Spleen (tissue), 11 donors: Measurements from ENCODE around the gene ZNF385D. TPM values are rescaled to one million over a fixed set of nuclear protein-coding genes. Genes with fewer than 3 reads are reported as not detected.

Source experiments
- DNase-seq: peaks from one replicate; pipeline ENCODE4 v3.0.0-alpha.2; 2020
- H3K27ac ChIP-seq, 8 donors: fragments of 200-600 bp; sonication (generic) in 7 of 8; 1 replicate in 4 of 8; 2 replicates in 4 of 8; pipeline versions ENCODE4 v1.5.0 to v1.8.0; 2016 to 2021; ENCODE audit warnings: inconsistent platforms in 4 of 8, mild to moderate bottlenecking in 4 of 8, moderate library complexity in 1 of 8
- H3K27me3 ChIP-seq, 7 donors: fragments of 200-600 bp; sonication (generic) in 6 of 7; replicated peaks in 1 of 7; 1 replicate in 4 of 7; 2 replicates in 3 of 7; pipeline versions ENCODE4 v1.5.0 to v1.8.0; 2016 to 2021; ENCODE audit warnings: inconsistent platforms in 3 of 7, mild to moderate bottlenecking in 1 of 7
- H3K36me3 ChIP-seq, 6 donors: fragments of 200-600 bp; sonication (generic) in 5 of 6; 1 replicate in 4 of 6; 2 replicates in 2 of 6; pipeline versions ENCODE4 v1.5.0 to v1.8.0; 2016 to 2021; ENCODE audit warnings: inconsistent platforms in 2 of 6
- H3K4me1 ChIP-seq, 6 donors: fragments of 200-600 bp; sonication (generic) in 5 of 6; 1 replicate in 3 of 6; 2 replicates in 3 of 6; pipeline versions ENCODE4 v1.5.0 to v1.8.0; 2016 to 2021; ENCODE audit warnings: inconsistent platforms in 3 of 6
- H3K4me3 ChIP-seq, 8 donors: fragments of 200-600 bp; sonication (generic) in 7 of 8; 1 replicate in 4 of 8; 2 replicates in 4 of 8; pipeline versions ENCODE4 v1.5.0 to v1.8.0; 2016 to 2021; ENCODE audit warnings: inconsistent platforms in 4 of 8, mild to moderate bottlenecking in 4 of 8, moderate library complexity in 2 of 8
- H3K9me3 ChIP-seq, 8 donors: fragments of 200-600 bp; sonication (generic) in 7 of 8; 1 replicate in 4 of 8; 2 replicates in 4 of 8; pipeline versions ENCODE4 v1.5.0 to v1.8.0; 2016 to 2021; ENCODE audit warnings: inconsistent platforms in 4 of 8
- CTCF ChIP-seq, 11 experiments: fragments of 200-600 bp in 7 of 11; fragments of 450-650 bp in 4 of 11; sonication (generic) in 4 of 11; IDR thresholded peaks in 8 of 11; conservative IDR thresholded peaks in 3 of 11; 1 replicate in 7 of 11; 2 replicates in 4 of 11; pipeline versions ENCODE4 v1.4.0 to v1.8.0; 2016 to 2021; ENCODE audit warnings: antibody characterized with exemption in 11 of 11, inconsistent platforms in 4 of 11, mild to moderate bottlenecking in 1 of 11
- POLR2A ChIP-seq, 3 donors: fragments of 450-650 bp; IDR thresholded peaks; one replicate each; pipeline ENCODE4 v1.5.1; 2017; ENCODE audit warnings: antibody characterized with exemption in 3 of 3, mild to moderate bottlenecking in 1 of 3
- POLR2AphosphoS5 ChIP-seq, 3 donors: sonication (generic); formaldehyde crosslinking; IDR thresholded peaks; one replicate each; pipeline ENCODE4 v1.5.1; 2017; ENCODE audit warnings: antibody characterized with exemption in 3 of 3
- WGBS, 5 donors: extraction: QIAGEN DNeasy Blood & Tissue Kit in 3 of 5; methylation state at CpG; one replicate each; pipeline versions ENCODE4 v1.1.5 to v1.1.7; 2013 to 2018; 5-methylcytosine and 5-hydroxymethylcytosine counted together
- intact Hi-C: fragments of 100-400 bp; cut with DNase I; formaldehyde crosslinking; loops from one replicate; pipeline ENCODE4 v1.15.0; 2023; ENCODE audit warnings: low total_unique reads
- polyA plus RNA-seq, 3 donors: library from polyadenylated mRNA; stranded (reverse); fragments of 200-250 nt; gene quantifications; one replicate each; pipeline ENCODE4 v1.2.1, GENCODE V29; 2013
- total RNA-seq, 7 donors: library from RNA; depleted of rRNA in 3 of 7; stranded (reverse); fragments of >200 nt in 3 of 7; fragmentation: NEBNext Ultra II Directional in 4 of 7; extraction: Animal tissue kit (Norgen Biotek cat#: 25700) in 4 of 7; gene quantifications; one replicate each; pipeline versions ENCODE4 v1.1.0 to v1.2.1, GENCODE V29; 2016 to 2021
- donor health status: healthy with polysubstance abuse.
- donor health status: DM: no; HTN: no; CAD: no; lungs with moderate emphysema.
- donor health status: DM: no; HTN: no; CAD: no.
- donor health status: Bipolar disorder and iron deficiency.
- donor health status: healthy.
- donor health status: DM: no; HTN: no; CAD: no.
- donor health status: DM: yes; HTN: yes; CAD: no.

ZNF385D gene
- total and polyA plus RNA-seq, 10 donors = 0.05 to 3.2 (median 0.70) TPM

GRCh38 chr3:21426920-21427319 is 324.1 kb downstream of the ZNF385D start:
- Histone ChIP-seq H3K27me3 (no peaks in the 10 kb centered on the region), H3K27ac (no peak overlapping the region), H3K9me3 (no peaks in the 10 kb centered on the region), H3K4me1 (no peaks in the 10 kb centered on the region), H3K36me3 (no peaks in the 10 kb centered on the region), H3K4me3 (no peak overlapping the region)
- intact Hi-C loops = no loop called here
- DNase-seq = no peak
- 77 to 87% (median 83%) methylated on average over 4 of the region's 4 CpGs for WGBS, 5 donors
- TF ChIP-seq CTCF (IDR thresholded peaks at IDR 0.05 in 8 of 11, conservative IDR thresholded peaks at IDR 0.05 in 3 of 11) (no peak), POLR2AphosphoS5 (IDR thresholded peaks at IDR 0.05) (no peak), POLR2A (IDR thresholded peaks at IDR 0.05) (no peak)

GRCh38 chr3:21425715-21426114 is 325.3 kb downstream of the ZNF385D start:
- no peaks in the 10 kb centered on the region for H3K4me1 ChIP-seq

GRCh38 chr3:21421096-21421495 is 329.9 kb downstream of the ZNF385D start:
- WGBS, 5 donors = 65 to 80% (median 71%) methylated on average over 9 of the region's 9 CpGs
- Histone ChIP-seq H3K4me1 (no peaks in the 10 kb centered on the region), H3K4me3 (no peak overlapping the region), H3K9me3 (peaks cover 0 to 5% (median 0%) of the 10 kb centered on the region in 8 donors), H3K27ac (no peak overlapping the region), H3K36me3 (no peaks in the 10 kb centered on the region), H3K27me3 (no peaks in the 10 kb centered on the region)
- no peak for DNase-seq
- TF ChIP-seq CTCF (IDR thresholded peaks at IDR 0.05 in 8 of 11, conservative IDR thresholded peaks at IDR 0.05 in 3 of 11) (no peak), POLR2A (IDR thresholded peaks at IDR 0.05) (no peak), POLR2AphosphoS5 (IDR thresholded peaks at IDR 0.05) (no peak)
- intact Hi-C loops = no loop called here

More at GRCh38 chr3:21425715-21426114, 325.3 kb downstream of the ZNF385D start:
- Histone ChIP-seq H3K27me3 (no peaks in the 10 kb centered on the region), H3K4me3 (no peak overlapping the region), H3K9me3 (no peaks in the 10 kb centered on the region), H3K36me3 (no peaks in the 10 kb centered on the region), H3K27ac (no peak overlapping the region)
- intact Hi-C loops = no loop called here
- 64 to 85% (median 75%) methylated on average over 2 of the region's 2 CpGs for WGBS, 5 donors
- DNase-seq = no peak
- TF ChIP-seq CTCF (IDR thresholded peaks at IDR 0.05 in 8 of 11, conservative IDR thresholded peaks at IDR 0.05 in 3 of 11) = no peak
- TF ChIP-seq POLR2A (IDR thresholded peaks at IDR 0.05) = no peak
- no peak for TF ChIP-seq POLR2AphosphoS5 (IDR thresholded peaks at IDR 0.05)

GRCh38 chr3:21417991-21418390 is 333.0 kb downstream of the ZNF385D start:
- TF ChIP-seq POLR2AphosphoS5 (IDR thresholded peaks at IDR 0.05) (no peak), POLR2A (IDR thresholded peaks at IDR 0.05) (no peak), CTCF (IDR thresholded peaks at IDR 0.05 in 8 of 11, conservative IDR thresholded peaks at IDR 0.05 in 3 of 11) (no peak)
- intact Hi-C loops = no loop called here
- Histone ChIP-seq H3K27me3 (no peaks in the 10 kb centered on the region), H3K27ac (no peak overlapping the region), H3K4me1 (no peaks in the 10 kb centered on the region), H3K4me3 (no peak overlapping the region), H3K36me3 (no peaks in the 10 kb centered on the region), H3K9me3 (peaks cover 0 to 5% (median 0%) of the 10 kb centered on the region in 8 donors)
- WGBS, 5 donors = 45 to 65% (median 59%) methylated on average over 1 of the region's 1 CpG
- DNase-seq = no peak
